H1 (cell line): ENCODE results near the gene BIVM. TPM values are rescaled to one million over a fixed set of nuclear protein-coding genes. Genes with fewer than 3 reads are reported as not detected.

ENCODE experiments used
- KDM5A ChIP-seq: fragments of 200-600 bp; IDR thresholded peaks from 2 replicates; pipeline ENCODE4 v1.7.1; 2012; ENCODE audit warnings: mild to moderate bottlenecking, low read length, inconsistent platforms, mixed read lengths
- MAX ChIP-seq: IDR thresholded peaks from 2 replicates; pipeline ENCODE4 v1.6.1; 2012; ENCODE audit warnings: inconsistent platforms
- TEAD4 ChIP-seq: IDR thresholded peaks from 2 replicates; pipeline ENCODE4 v1.6.1; 2012; ENCODE audit warnings: low read depth, low read length, inconsistent platforms, mixed read lengths
- USF2 ChIP-seq: IDR thresholded peaks from 2 replicates; pipeline ENCODE4 v1.6.1; 2011; ENCODE audit warnings: low read length, improper control_type of control experiment
- polyA plus RNA-seq, 7 experiments: library from polyadenylated mRNA; depleted of rRNA in 3 of 7; stranded (reverse) in 5 of 7; unstranded in 2 of 7; fragments of >200 nt in 5 of 7; fragments of 200-250 nt in 2 of 7; gene quantifications; 1 replicate in 5 of 7; 2 replicates in 1 of 7; 4 replicates in 1 of 7; pipeline versions ENCODE4 v1.2.1 to v1.2.3, GENCODE V29; 2011 to 2013; ENCODE audit warnings: missing spikeins in 2 of 7, mixed read lengths in 2 of 7
- total RNA-seq: library from RNA; stranded (reverse); fragmentation: NEBNext Ultra II Directional; extraction: Animal tissue kit (Norgen Biotek cat#: 25700); gene quantifications from 2 replicates; pipeline ENCODE4 v1.2.1, GENCODE V29; 2021

The BIVM gene
- total and polyA plus RNA-seq, 2 of the 8 experiments (the other 6 are each of a cell fraction or from before 2014, with no cell fraction given) = 1.8 to 5.5 TPM

GRCh38 chr13:102830646-102831045, 31.7 kb downstream of the BIVM start (continued):
- TF ChIP-seq USF2 (no peak), KDM5A (no peak), TEAD4 (no peak), MAX (no peak)
